ENCODE data around the gene RPS23.
"Not testable (repeated sequence)": the region's sequence is repeated elsewhere in the genome, so short reads cannot be mapped to it uniquely, and the experiment has no call there.

Gene RPS23

GRCh38 chr5:82287625-82288024 is 9.5 kb upstream of the RPS23 start:
- no peak for DNase-seq

GRCh38 chr5:82285206-82285605 is 7.1 kb upstream of the RPS23 start:
- DNase-seq = no peak

GRCh38 chr5:82283893-82284292 is 5.7 kb upstream of the RPS23 start:
- DNase-seq = no peak

GRCh38 chr5:82278711-82279370 is 687 bp upstream of the RPS23 start:
- DNase-seq = no peak

- no peak for DNase-seq
Measured at GRCh38 chr5:82277613-82277986, 554 bp downstream of the RPS23 start.

- no peak for DNase-seq
Measured at GRCh38 chr5:82276800-82277612, 1.1 kb downstream of the RPS23 start.

GRCh38 chr5:82275216-82275664 is 2.9 kb downstream of the RPS23 start:
- no peak for DNase-seq

- no peak for DNase-seq
Measured at GRCh38 chr5:82274343-82275211, 3.6 kb downstream of the RPS23 start.

GRCh38 chr5:82273426-82273825 is 4.7 kb downstream of the RPS23 start:
- not testable (repeated sequence) for DNase-seq

- not testable (repeated sequence) for DNase-seq
Measured at GRCh38 chr5:82272571-82273356, 5.4 kb downstream of the RPS23 start.

- DNase-seq = not testable (repeated sequence)
Measured at GRCh38 chr5:82269363-82269762, 8.8 kb downstream of the RPS23 start.

GRCh38 chr5:82267297-82267933 is 10.7 kb downstream of the RPS23 start:
- DNase-seq = not testable (repeated sequence)

- no peak for DNase-seq
Measured at GRCh38 chr5:82265047-82265446, 13.1 kb downstream of the RPS23 start.

GRCh38 chr5:82259172-82259800 is 18.9 kb downstream of the RPS23 start:
- no peak for DNase-seq

- DNase-seq = no peak
Measured at GRCh38 chr5:82257729-82258128, 20.4 kb downstream of the RPS23 start.

- DNase-seq = no peak
Measured at GRCh38 chr5:82257247-82257646, 20.9 kb downstream of the RPS23 start.

- no peak for DNase-seq
Measured at GRCh38 chr5:82255844-82256243, 22.3 kb downstream of the RPS23 start.

- DNase-seq = no peak
Measured at GRCh38 chr5:82252744-82253143, 25.4 kb downstream of the RPS23 start.

- DNase-seq = no peak
Measured at GRCh38 chr5:82246960-82247574, 31.1 kb downstream of the RPS23 start.

GRCh38 chr5:82244854-82245635 is 33.1 kb downstream of the RPS23 start:
- DNase-seq = no peak

All from NCI-H1105 (cell line).